IMR-90 (cell line): ENCODE data around the gene ASAP2. TPM values are rescaled to one million over a fixed set of nuclear protein-coding genes. Genes with fewer than 3 reads are reported as not detected.

ENCODE experiments used
- ATAC-seq: fragments of 200-7000 bp; cut with Tn5 transposase; 2 replicates; pipeline ENCODE4 v1.9.1; 2020; ENCODE audit warnings: low read depth, mild to moderate bottlenecking, moderate library complexity
- BruUV-seq: library from RNA; stranded (reverse); fragments of 400-500 nt; replicated peaks from 2 replicates; lab custom pipeline; 2021; lab: Mats Ljungman, UMichigan
- CTCF ChIA-PET: fragments of 300-600 bp; formaldehyde crosslinking; extraction: SDS; loops from one replicate; lab custom pipeline; 2021; ENCODE audit warnings: antibody characterized with exemption; lab: Yijun Ruan, JAX
- POLR2A ChIA-PET: fragments of 300-600 bp; sonication (Branson Sonifier 250); formaldehyde crosslinking; loops from one replicate; lab custom pipeline; 2022; ENCODE audit warnings: antibody characterized with exemption; ENCODE audit not compliant: unreplicated experiment; lab: Charles Lee
- DNase-seq: peaks from one replicate; pipeline ENCODE4 v3.0.0; 2013
- H2AFZ ChIP-seq: replicated peaks from 2 replicates; pipeline ENCODE3; 2013; ENCODE audit warnings: low read length, mild to moderate bottlenecking; ENCODE audit not compliant: poor library complexity
- H2AK5ac ChIP-seq: 2 replicates; pipeline ENCODE4 v1.6.1; 2013; ENCODE audit warnings: low read depth, low read length, inconsistent platforms
- H2AK9ac ChIP-seq: replicated peaks from 2 replicates; pipeline ENCODE3; 2013; ENCODE audit warnings: mild to moderate bottlenecking, low read depth, low read length, moderate library complexity; ENCODE audit not compliant: poor library complexity
- H2BK120ac ChIP-seq: 2 replicates; pipeline ENCODE4 v1.6.1; 2013; ENCODE audit warnings: low read depth, low read length, inconsistent platforms
- H2BK15ac ChIP-seq: 3 replicates; pipeline ENCODE4 v1.6.1; 2013; ENCODE audit warnings: low read depth, low read length, inconsistent platforms
- H2BK20ac ChIP-seq: 2 replicates; pipeline ENCODE4 v1.6.1; 2013; ENCODE audit warnings: low read depth, mild to moderate bottlenecking, inconsistent platforms, low read length, moderate library complexity
- H2BK5ac ChIP-seq: 2 replicates; pipeline ENCODE4 v1.6.1; 2013; ENCODE audit warnings: mild to moderate bottlenecking, low read depth, low read length, inconsistent platforms; ENCODE audit not compliant: poor library complexity, severe bottlenecking
- H3K14ac ChIP-seq: replicated peaks from 2 replicates; pipeline ENCODE4 v1.6.1; 2013; ENCODE audit warnings: low read depth, low read length, inconsistent platforms
- H3K18ac ChIP-seq: 2 replicates; pipeline ENCODE4 v1.6.1; 2013; ENCODE audit warnings: low read depth, low read length, control low read depth
- H3K23ac ChIP-seq: 2 replicates; pipeline ENCODE4 v1.6.1; 2013; ENCODE audit warnings: low read depth, low read length, inconsistent platforms
- H3K27ac ChIP-seq: 2 replicates; pipeline ENCODE4 v1.5.1; 2013; ENCODE audit warnings: mild to moderate bottlenecking, control low read depth, low read length; ENCODE audit not compliant: insufficient read depth
- H3K27me3 ChIP-seq: 2 replicates; pipeline ENCODE4 v1.6.1; 2013; ENCODE audit warnings: low read length; ENCODE audit not compliant: control insufficient read depth, insufficient read depth
- H3K36me3 ChIP-seq: 2 replicates; pipeline ENCODE4 v1.6.1; 2013; ENCODE audit warnings: low read length, mixed read lengths; ENCODE audit not compliant: control insufficient read depth, insufficient read depth
- H3K4ac ChIP-seq: 2 replicates; pipeline ENCODE4 v1.6.1; 2013; ENCODE audit warnings: low read depth, low read length, inconsistent platforms
- H3K4me1 ChIP-seq: 2 replicates; pipeline ENCODE4 v1.6.1; 2013; ENCODE audit warnings: low read length, mixed read lengths; ENCODE audit not compliant: control insufficient read depth, insufficient read depth
- H3K4me2 ChIP-seq: 2 replicates; pipeline ENCODE4 v1.6.1; 2013; ENCODE audit warnings: low read depth, mild to moderate bottlenecking, control low read depth, low read length, moderate library complexity
- H3K4me3 ChIP-seq: 2 replicates; pipeline ENCODE4 v1.5.1; 2013; ENCODE audit warnings: low read depth, mild to moderate bottlenecking, control low read depth, low read length, moderate library complexity; ENCODE audit not compliant: insufficient read depth
- H3K56ac ChIP-seq: 2 replicates; pipeline ENCODE4 v1.6.1; 2013; ENCODE audit warnings: low read length, inconsistent platforms; ENCODE audit not compliant: insufficient read depth; ENCODE audit errors: extremely low read depth
- H3K79me1 ChIP-seq, 2 experiments: 2 replicates each; pipeline ENCODE4 v1.6.1; 2013; ENCODE audit warnings: low read length in 2 of 2, inconsistent platforms in 1 of 2, low read depth in 1 of 2
- H3K9ac ChIP-seq: 2 replicates; pipeline ENCODE4 v1.6.1; 2013; ENCODE audit warnings: low read depth, low read length, control low read depth
- H3K9me1 ChIP-seq: 2 replicates; pipeline ENCODE4 v1.6.1; 2013; ENCODE audit warnings: low read length, inconsistent platforms; ENCODE audit not compliant: insufficient read depth
- H3K9me3 ChIP-seq: 2 replicates; pipeline ENCODE4 v1.6.1; 2013; ENCODE audit warnings: low read length; ENCODE audit not compliant: control insufficient read depth, insufficient read depth
- H4K20me1 ChIP-seq: 2 replicates; pipeline ENCODE4 v1.6.1; 2013; ENCODE audit warnings: low read length, inconsistent platforms; ENCODE audit not compliant: insufficient read depth
- H4K5ac ChIP-seq: 2 replicates; pipeline ENCODE4 v1.6.1; 2013; ENCODE audit warnings: mild to moderate bottlenecking, low read depth, low read length, control low read depth
- H4K8ac ChIP-seq, 2 experiments: 2 replicates each; pipeline ENCODE4 v1.6.1; 2013; ENCODE audit warnings: low read depth in 2 of 2, low read length in 2 of 2, control low read depth in 1 of 2, inconsistent platforms in 1 of 2
- H4K91ac ChIP-seq: 2 replicates; pipeline ENCODE4 v1.6.1; 2013; ENCODE audit warnings: low read depth, low read length, inconsistent platforms; ENCODE audit not compliant: insufficient read depth
- NFE2L2 ChIP-seq: fragments of 150-350 bp; IDR thresholded peaks from 2 replicates; pipeline ENCODE4 v1.6.1; 2016; ENCODE audit warnings: low read depth, mild to moderate bottlenecking, low read length
- RFX5 ChIP-seq: IDR thresholded peaks from 2 replicates; pipeline ENCODE4 v1.8.0; 2012; ENCODE audit warnings: low read depth, mild to moderate bottlenecking, low read length, moderate library complexity
- WGBS, 2 experiments: methylation state at CpG; one replicate each; pipeline versions ENCODE4 v1.1.5 to v1.1.7; 2013; ENCODE audit warnings: missing lambda C conversion rate in 2 of 2; ENCODE audit not compliant: insufficient read length in 1 of 2; ENCODE audit errors: extremely low coverage in 2 of 2; 5-methylcytosine and 5-hydroxymethylcytosine counted together
- dilution Hi-C: fragments of 300-500 bp; cut with HindIII; formaldehyde crosslinking; loops from one replicate; pipeline ENCODE4 v1.14.3; 2018; ENCODE audit warnings: low sequenced_read_pairs; ENCODE audit not compliant: unreplicated experiment
- in situ Hi-C: fragments of 300-500 bp; cut with MboI; formaldehyde crosslinking; loops from 3 replicates; pipeline ENCODE4 v1.14.3; 2019; ENCODE audit warnings: low sequenced_read_pairs, inconsistent platforms, mixed read lengths
- intact Hi-C: fragments of 100-400 bp; cut with micrococcal nuclease; formaldehyde crosslinking; loops from 2 replicates; pipeline ENCODE4 v1.10.0; 2022
- polyA plus RNA-seq, 3 experiments: library from polyadenylated mRNA; depleted of rRNA; stranded (reverse); fragments of >200 nt; gene quantifications; 2 replicates each; pipeline ENCODE4 v1.2.3, GENCODE V29; 2012; ENCODE audit warnings: low replicate concordance in 1 of 3
- total RNA-seq: library from RNA; depleted of rRNA; stranded (reverse); fragments of >200 nt; gene quantifications from 2 replicates; pipeline ENCODE4 v1.2.3, GENCODE V29; 2012

Gene ASAP2
- total and polyA plus RNA-seq, 2 of the 4 experiments (the other 2 are of a cell fraction) = 19.7 to 28.1 TPM

DNA sequence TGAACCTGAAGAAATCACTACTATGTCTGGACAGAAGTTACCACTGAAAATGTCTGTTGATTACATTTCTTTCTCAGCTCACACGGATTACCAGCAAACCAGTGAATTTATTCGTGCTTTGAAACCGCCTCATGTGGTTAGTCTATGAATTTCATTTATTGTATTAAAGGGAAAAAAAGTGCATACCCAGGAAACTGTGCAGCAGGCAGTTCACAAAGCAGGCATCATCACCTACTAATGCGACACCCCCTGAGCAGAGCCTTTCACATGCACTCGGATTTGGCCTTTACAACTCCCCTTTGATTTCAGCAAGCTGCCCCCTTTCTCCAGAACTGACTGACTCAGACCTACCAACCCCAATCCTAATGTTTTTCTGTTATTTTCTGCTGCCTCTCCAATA, 236.9 kb downstream of the ASAP2 start:
- Histone ChIP-seq H3K4ac (no peak overlapping the region), H4K5ac (no peak overlapping the region), H2BK15ac (no peak overlapping the region), H4K91ac (no peak overlapping the region), H3K4me2 (no peak overlapping the region), H2BK5ac (no peak overlapping the region), H3K4me3 (no peak overlapping the region), H2AFZ (no peak overlapping the region), H3K9ac (no peak overlapping the region), H3K56ac (no peak overlapping the region), H4K8ac (no peak overlapping the region), H3K18ac (no peak overlapping the region), H3K4me1 (peaks cover 11% of the 10 kb centered on the region), H2AK5ac (no peak overlapping the region), H3K23ac (no peak overlapping the region), H2AK9ac (no peak overlapping the region), H3K36me3 (peaks cover 13% of the 10 kb centered on the region), H2BK120ac (no peak overlapping the region), H3K9me3 (no peaks in the 10 kb centered on the region), H4K20me1 (peaks cover 13% of the 10 kb centered on the region; the same call in 1 of the 2 replicates), H3K14ac (no peak overlapping the region), H2BK20ac (no peak overlapping the region), H3K27ac (no peak overlapping the region), H3K27me3 (no peaks in the 10 kb centered on the region), H3K9me1 (peaks cover 7% of the 10 kb centered on the region; the same call in 1 of the 2 replicates), H3K79me1 (peaks cover 2 to 6% of the 10 kb centered on the region in 2 experiments; a peak in 3 of 4 replicates)
- dilution Hi-C loops = no loop called here
- no peak for TF ChIP-seq RFX5
- TF ChIP-seq NFE2L2 = no peak
- ChIA-PET POLR2A (no interaction called here), CTCF (no interaction called here)
- no peak for ATAC-seq
- no peak for DNase-seq
- intact Hi-C loops = no loop called here
- in situ Hi-C loops = no loop called here
- WGBS, 2 experiments = 100% methylated on average over 2 of the region's 5 CpGs; no CpG with 5 or more reads in 1 of the 2 experiments
- no TSS peak for BruUV-seq
